B cell (primary cell): ENCODE results near the gene AFDN. TPM values are rescaled to one million over a fixed set of nuclear protein-coding genes. Genes with fewer than 3 reads are reported as not detected.

ENCODE experiments used
- ATAC-seq: fragments of 200-7000 bp; cut with Tn5 transposase; one replicate; pipeline ENCODE4 v1.10.0; 2021; ENCODE audit warnings: low read depth, mild to moderate bottlenecking, moderate number of reproducible peaks, moderate library complexity
- CTCF ChIA-PET: fragments of 350-600 bp; sonication (Branson Sonifier 250); formaldehyde crosslinking; loops from one replicate; lab custom pipeline; 2021; ENCODE audit warnings: antibody characterized with exemption, inconsistent platforms; lab: Charles Lee
- POLR2A ChIA-PET: fragments of 350-600 bp; sonication (Branson Sonifier 250); formaldehyde crosslinking; loops from one replicate; lab custom pipeline; 2021; ENCODE audit warnings: antibody characterized with exemption; lab: Charles Lee
- DNase-seq: peaks from one replicate; pipeline ENCODE4 v3.0.0; 2013
- H2AFZ ChIP-seq: 2 replicates; pipeline ENCODE4 v1.6.1; 2012; ENCODE audit warnings: mild to moderate bottlenecking, low read depth, low read length; ENCODE audit not compliant: insufficient read depth, poor library complexity, severe bottlenecking
- H3K27ac ChIP-seq, 2 donors: 1 replicate in 1 of 2; 2 replicates in 1 of 2; pipeline ENCODE4 v1.5.1; 2012 to 2013; ENCODE audit warnings: low read length in 2 of 2, mild to moderate bottlenecking in 2 of 2, moderate library complexity in 1 of 2
- H3K27me3 ChIP-seq, 4 experiments: fragments of 200-600 bp in 1 of 4; sonication (generic) in 1 of 4; replicated peaks in 1 of 4; 1 replicate in 2 of 4; 2 replicates in 2 of 4; pipeline versions ENCODE4 v1.6.1 to v1.7.0; 2013 to 2016; ENCODE audit warnings: low read length in 3 of 4, mild to moderate bottlenecking in 2 of 4, mixed read lengths in 1 of 4, moderate library complexity in 1 of 4; ENCODE audit not compliant: insufficient read depth in 4 of 4, control insufficient read depth in 3 of 4; ENCODE audit errors: control extremely low read depth in 1 of 4
- H3K36me3 ChIP-seq, 2 experiments: replicated peaks in 1 of 2; 1 replicate in 1 of 2; 2 replicates in 1 of 2; pipeline versions ENCODE4 v1.6.1 to v1.7.1; 2013; ENCODE audit warnings: low read length in 1 of 2; ENCODE audit not compliant: insufficient read depth in 2 of 2, control insufficient read depth in 1 of 2; ENCODE audit errors: control extremely low read depth in 1 of 2, extremely low read depth in 1 of 2
- H3K4me1 ChIP-seq, 2 donors: fragments of 200-600 bp in 1 of 2; sonication (generic) in 1 of 2; 1 replicate in 1 of 2; 2 replicates in 1 of 2; pipeline versions ENCODE4 v1.5.1 to v1.6.1; 2013 to 2017; ENCODE audit warnings: low read length in 2 of 2; ENCODE audit not compliant: control insufficient read depth in 2 of 2, insufficient read depth in 2 of 2
- H3K4me2 ChIP-seq: replicated peaks from 2 replicates; pipeline ENCODE3; 2012; ENCODE audit warnings: mild to moderate bottlenecking, low read depth, low read length; ENCODE audit not compliant: poor library complexity, severe bottlenecking
- H3K4me3 ChIP-seq, 5 experiments: fragments of 200-600 bp in 1 of 5; sonication (generic) in 1 of 5; 1 replicate in 3 of 5; 2 replicates in 2 of 5; pipeline versions ENCODE4 v1.5.1 to v1.7.0; 2011 to 2016; ENCODE audit warnings: low read length in 4 of 5, mild to moderate bottlenecking in 4 of 5, low read depth in 2 of 5, control low read depth in 1 of 5, moderate library complexity in 1 of 5; ENCODE audit not compliant: insufficient read depth in 1 of 5; ENCODE audit errors: control extremely low read depth in 1 of 5, extremely low read depth in 1 of 5
- H3K79me2 ChIP-seq: fragments of 200-600 bp; sonication (generic); one replicate; pipeline ENCODE4 v1.6.0; 2016; ENCODE audit warnings: low read length; ENCODE audit not compliant: control insufficient read depth, insufficient read depth
- H3K9ac ChIP-seq: fragments of 200-600 bp; sonication (generic); 2 replicates; pipeline ENCODE4 v1.6.1; 2017; ENCODE audit warnings: mild to moderate bottlenecking, low read length, moderate library complexity
- H3K9me3 ChIP-seq, 3 donors: one replicate each; pipeline versions ENCODE4 v1.6.1 to v1.7.1; 2013; ENCODE audit warnings: low read length in 2 of 3; ENCODE audit not compliant: control insufficient read depth in 2 of 3, insufficient read depth in 1 of 3; ENCODE audit errors: control extremely low read depth in 1 of 3
- H4K20me1 ChIP-seq: 2 replicates; pipeline ENCODE4 v1.6.0; 2012; ENCODE audit warnings: mild to moderate bottlenecking, low read length; ENCODE audit not compliant: insufficient read depth, control insufficient read depth, poor library complexity, severe bottlenecking
- H3K27ac Mint-ChIP-seq: one replicate; pipeline ENCODE4 v1.8.0; 2021; ENCODE audit warnings: mixed read lengths
- H3K27me3 Mint-ChIP-seq: one replicate; pipeline ENCODE4 v1.8.0; 2021; ENCODE audit warnings: mixed read lengths
- H3K4me1 Mint-ChIP-seq: one replicate; pipeline ENCODE4 v1.8.0; 2021; ENCODE audit warnings: mixed read lengths
- H3K4me3 Mint-ChIP-seq: one replicate; pipeline ENCODE4 v1.8.0; 2021; ENCODE audit warnings: mixed read lengths
- H3K9me3 Mint-ChIP-seq: one replicate; pipeline ENCODE4 v1.8.0; 2022; ENCODE audit warnings: mixed read lengths; ENCODE audit not compliant: insufficient read depth
- CTCF ChIP-seq: fragments of 200-600 bp; IDR thresholded peaks from one replicate; pipeline ENCODE4 v1.8.0; 2022; ENCODE audit warnings: antibody characterized with exemption, mild to moderate bottlenecking
- EZH2 ChIP-seq: IDR thresholded peaks from 2 replicates; pipeline ENCODE4 v1.6.1; 2012; ENCODE audit warnings: borderline replicate concordance, low read depth, mild to moderate bottlenecking, moderate library complexity, low read length; ENCODE audit not compliant: insufficient read depth, poor library complexity, severe bottlenecking
- WGBS: methylation state at CpG from one replicate; pipeline ENCODE4 v1.1.5; 2013; ENCODE audit warnings: missing lambda C conversion rate; ENCODE audit not compliant: insufficient coverage; 5-methylcytosine and 5-hydroxymethylcytosine counted together
- intact Hi-C: fragments of 100-400 bp; cut with micrococcal nuclease; formaldehyde crosslinking; loops from one replicate; pipeline ENCODE4 v1.10.0; 2022
- polyA plus RNA-seq: library from polyadenylated mRNA; depleted of rRNA; stranded (reverse); fragments of >200 nt; gene quantifications from 2 replicates; pipeline ENCODE4 v1.2.3, GENCODE V29; 2012
- total RNA-seq, 2 donors: library from RNA; stranded (reverse); fragments of 120-200 nt in 1 of 2; gene quantifications; 1 replicate in 1 of 2; 2 replicates in 1 of 2; pipeline versions ENCODE4 v1.2.3 to v1.2.4, GENCODE V29; 2013 to 2022

The AFDN gene
- total and polyA plus RNA-seq, 2 donors (not counting 1 experiment from before 2014, with no cell fraction given) = 15.4 to 70.5 TPM

- ATAC-seq (no peak), DNase-seq (no peak)
- no peaks in the 10 kb centered on the region for H3K79me2 ChIP-seq
- no peak overlapping the region for H3K4me3 Mint-ChIP-seq
- no peaks in the 10 kb centered on the region for H4K20me1 ChIP-seq
- H3K4me3 ChIP-seq = no peak overlapping the region
- H3K9ac ChIP-seq = no peak overlapping the region
- peaks cover 0 to 3% (median 0%) of the 10 kb centered on the region in 3 donors for H3K9me3 ChIP-seq
- H3K4me1 ChIP-seq = no peaks in the 10 kb centered on the region
- no peak overlapping the region for H3K27ac ChIP-seq
- H3K36me3 ChIP-seq = no peaks in the 10 kb centered on the region
- no peaks in the 10 kb centered on the region for H3K27me3 ChIP-seq
- H3K4me1 Mint-ChIP-seq = no peaks in the 10 kb centered on the region
- CTCF ChIA-PET = no interaction called here
- intact Hi-C loops = no loop called here
- no peak for TF ChIP-seq EZH2
- TF ChIP-seq CTCF = no peak
- no peak overlapping the region for H3K27ac Mint-ChIP-seq
- H2AFZ ChIP-seq = no peak overlapping the region
- POLR2A ChIA-PET = no interaction called here
- H3K27me3 Mint-ChIP-seq = no peaks in the 10 kb centered on the region
- no peak overlapping the region for H3K4me2 ChIP-seq
- H3K9me3 Mint-ChIP-seq = no peaks in the 10 kb centered on the region
- 98% methylated on average over 24 of the region's 27 CpGs for WGBS
Measured at GRCh38 chr6:167976708-167977107, 150.0 kb downstream of the AFDN start.

- Histone ChIP-seq H3K27ac (no peak overlapping the region), H3K9me3 (peaks cover 0 to 3% (median 0%) of the 10 kb centered on the region in 3 donors), H3K79me2 (no peaks in the 10 kb centered on the region), H3K9ac (no peak overlapping the region), H3K4me3 (no peak overlapping the region), H3K4me1 (no peaks in the 10 kb centered on the region), H3K4me2 (no peak overlapping the region), H4K20me1 (no peaks in the 10 kb centered on the region), H3K36me3 (no peaks in the 10 kb centered on the region), H3K27me3 (no peaks in the 10 kb centered on the region), H2AFZ (no peak overlapping the region)
- intact Hi-C loops = no loop called here
- Mint-ChIP-seq H3K27me3 (no peaks in the 10 kb centered on the region), H3K4me1 (no peaks in the 10 kb centered on the region), H3K9me3 (no peaks in the 10 kb centered on the region), H3K4me3 (no peak overlapping the region), H3K27ac (no peak overlapping the region)
- ATAC-seq = no peak
- no peak for DNase-seq
- 98% methylated on average over 37 of the region's 43 CpGs for WGBS
- ChIA-PET POLR2A (no interaction called here), CTCF (no interaction called here)
- TF ChIP-seq EZH2 (no peak), CTCF (no peak)
Measured at GRCh38 chr6:167977717-167978467, 151.2 kb downstream of the AFDN start.
